Measurements from ENCODE around the gene GPR152. TPM values are rescaled to one million over a fixed set of nuclear protein-coding genes. Genes with fewer than 3 reads are reported as not detected.

Gene GPR152
- total and polyA plus RNA-seq, 2 of the 8 experiments (the other 6 are each of a cell fraction or from before 2014, with no cell fraction given) = not detected

GRCh38 chr11:67489885-67490726 is 37.6 kb upstream of the GPR152 start (continued):
- no peak for TF ChIP-seq ATF2 (IDR thresholded peaks at IDR 0.05; ENCODE audit: low read length)
- no peak for TF ChIP-seq CREB1 (IDR thresholded peaks at IDR 0.05)
- TF ChIP-seq CHD2 (IDR thresholded peaks at IDR 0.05; ENCODE audit: low read length) = no peak
- TF ChIP-seq RAD21 (IDR thresholded peaks at IDR 0.05 in 1 of 2, conservative IDR thresholded peaks at IDR 0.05 in 1 of 2; ENCODE audit: low read depth in 2 of 2, low read length in 2 of 2) = no peak
- TF ChIP-seq YY1 (IDR thresholded peaks at IDR 0.05; ENCODE audit: low read depth, low read length) = no peak
- TF ChIP-seq MAFK (IDR thresholded peaks at IDR 0.05; ENCODE audit: low read depth, low read length) = no peak
- no peak for TF ChIP-seq SP2 (IDR thresholded peaks at IDR 0.05; ENCODE audit: low read length)

All from H1 (cell line).